Astrocyte (in vitro differentiated cells and primary cell): Measurements from ENCODE around the gene GKN1. TPM values are rescaled to one million over a fixed set of nuclear protein-coding genes. Genes with fewer than 3 reads are reported as not detected.
A peak's percentile ranks its signal among the peaks of the same experiment; 100 is the strongest.

Experiments used
- DNase-seq: peaks from one replicate; pipeline ENCODE4 v3.0.0-alpha.2; 2010; ENCODE audit warnings: low read depth
- FAIRE-seq: peaks from 2 replicates; lab custom pipeline; 2011; peaks lifted over from hg19 to GRCh38; lab: Jason Lieb, UNC
- H2AFZ ChIP-seq: 2 replicates; pipeline ENCODE4 v1.6.0; 2012; ENCODE audit warnings: low read depth, low read length, inconsistent platforms
- H3K27ac ChIP-seq: 2 replicates; pipeline ENCODE4 v1.5.1; 2011; ENCODE audit warnings: low read depth, low read length, inconsistent platforms
- H3K27me3 ChIP-seq: 2 replicates; pipeline ENCODE4 v1.6.0; 2011; ENCODE audit warnings: low read length, inconsistent platforms; ENCODE audit not compliant: insufficient read depth
- H3K36me3 ChIP-seq: 2 replicates; pipeline ENCODE4 v1.5.1; 2011; ENCODE audit warnings: low read length, inconsistent platforms; ENCODE audit not compliant: insufficient read depth
- H3K4me1 ChIP-seq: 2 replicates; pipeline ENCODE4 v1.5.1; 2011; ENCODE audit warnings: low read length, inconsistent platforms; ENCODE audit not compliant: insufficient read depth
- H3K4me2 ChIP-seq: 2 replicates; pipeline ENCODE4 v1.6.0; 2012; ENCODE audit warnings: low read length, inconsistent platforms
- H3K4me3 ChIP-seq: 2 replicates; pipeline ENCODE4 v1.5.1; 2011; ENCODE audit warnings: low read depth, mild to moderate bottlenecking, low read length, inconsistent platforms; ENCODE audit not compliant: insufficient read depth
- H3K79me2 ChIP-seq: 2 replicates; pipeline ENCODE4 v1.6.0; 2012; ENCODE audit warnings: mild to moderate bottlenecking, low read length, inconsistent platforms; ENCODE audit not compliant: insufficient read depth
- H3K9ac ChIP-seq: 2 replicates; pipeline ENCODE4 v1.6.0; 2012; ENCODE audit warnings: mild to moderate bottlenecking, low read length, inconsistent platforms
- H3K9me3 ChIP-seq: 2 replicates; pipeline ENCODE4 v1.5.1; 2012; ENCODE audit warnings: low read depth, mild to moderate bottlenecking, low read length, inconsistent platforms; ENCODE audit not compliant: insufficient read depth
- H4K20me1 ChIP-seq: 2 replicates; pipeline ENCODE4 v1.6.0; 2012; ENCODE audit warnings: low read length, inconsistent platforms; ENCODE audit not compliant: insufficient read depth
- H3K27ac Mint-ChIP-seq: one replicate; pipeline ENCODE4 v1.8.0; 2021; ENCODE audit warnings: mild to moderate bottlenecking, mixed read lengths; ENCODE audit not compliant: unreplicated experiment
- H3K27me3 Mint-ChIP-seq: one replicate; pipeline ENCODE4 v1.8.0; 2021; ENCODE audit warnings: low read depth, mixed read lengths; ENCODE audit not compliant: unreplicated experiment
- H3K36me3 Mint-ChIP-seq: one replicate; pipeline ENCODE4 v1.8.0; 2021; ENCODE audit warnings: low read depth, mixed read lengths; ENCODE audit not compliant: unreplicated experiment
- H3K4me1 Mint-ChIP-seq: one replicate; pipeline ENCODE4 v1.8.0; 2021; ENCODE audit warnings: low read depth, mixed read lengths; ENCODE audit not compliant: unreplicated experiment
- H3K4me3 Mint-ChIP-seq: one replicate; pipeline ENCODE4 v1.8.0; 2021; ENCODE audit warnings: mild to moderate bottlenecking, moderate library complexity, mixed read lengths; ENCODE audit not compliant: unreplicated experiment
- H3K9me3 Mint-ChIP-seq: one replicate; pipeline ENCODE4 v1.8.0; 2021; ENCODE audit warnings: mild to moderate bottlenecking, mixed read lengths; ENCODE audit not compliant: unreplicated experiment
- EZH2 ChIP-seq: IDR thresholded peaks from 2 replicates; pipeline ENCODE4 v1.6.1; 2012; ENCODE audit warnings: mild to moderate bottlenecking, low read length, inconsistent platforms; ENCODE audit not compliant: insufficient read depth
- total RNA-seq: library from RNA; stranded (reverse); gene quantifications from 2 replicates; pipeline ENCODE4 v1.2.1, GENCODE V29; 2021
- TF ChIP-seq, protein P1 (sequence below): IDR thresholded peaks from 2 replicates; pipeline ENCODE4 v1.5.1; 2011; ENCODE audit warnings: low read depth, mild to moderate bottlenecking, inconsistent platforms, low read length, moderate library complexity; ENCODE audit not compliant: insufficient read depth

The GKN1 gene
- total RNA-seq, 1 donor from 2014 or later = not detected

DNA sequence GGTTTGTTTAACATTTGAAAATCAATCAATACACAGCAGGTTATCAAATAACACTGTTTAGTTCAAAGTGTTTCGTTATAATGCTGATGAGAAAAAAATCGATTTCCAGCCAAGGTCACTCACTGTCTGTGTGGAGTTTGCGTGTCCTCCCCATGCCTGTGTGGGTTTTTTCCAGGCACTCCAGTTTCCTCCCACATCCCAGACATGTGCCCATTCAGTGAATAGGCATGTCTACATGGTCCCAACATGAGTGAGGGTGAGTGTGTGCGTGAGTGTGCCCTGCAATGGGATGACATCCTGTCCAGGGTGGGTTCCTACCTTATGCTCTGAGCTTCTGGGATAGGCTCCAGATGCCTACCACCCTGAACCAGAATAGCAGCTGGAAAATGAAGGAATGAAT is 13.1 kb upstream of the GKN1 start:
- peaks cover 7% of the 10 kb centered on the region for H3K4me1 Mint-ChIP-seq
- Histone ChIP-seq H3K36me3 (no peaks in the 10 kb centered on the region), H2AFZ (no peak overlapping the region), H3K4me2 (no peak overlapping the region), H4K20me1 (no peaks in the 10 kb centered on the region), H3K4me1 (no peaks in the 10 kb centered on the region), H3K4me3 (no peak overlapping the region), H3K27me3 (no peaks in the 10 kb centered on the region), H3K9me3 (no peaks in the 10 kb centered on the region), H3K79me2 (no peaks in the 10 kb centered on the region), H3K27ac (no peak overlapping the region), H3K9ac (no peak overlapping the region)
- no peak overlapping the region for H3K4me3 Mint-ChIP-seq
- no peak for TF ChIP-seq EZH2
- TF ChIP-seq, protein P1, sequence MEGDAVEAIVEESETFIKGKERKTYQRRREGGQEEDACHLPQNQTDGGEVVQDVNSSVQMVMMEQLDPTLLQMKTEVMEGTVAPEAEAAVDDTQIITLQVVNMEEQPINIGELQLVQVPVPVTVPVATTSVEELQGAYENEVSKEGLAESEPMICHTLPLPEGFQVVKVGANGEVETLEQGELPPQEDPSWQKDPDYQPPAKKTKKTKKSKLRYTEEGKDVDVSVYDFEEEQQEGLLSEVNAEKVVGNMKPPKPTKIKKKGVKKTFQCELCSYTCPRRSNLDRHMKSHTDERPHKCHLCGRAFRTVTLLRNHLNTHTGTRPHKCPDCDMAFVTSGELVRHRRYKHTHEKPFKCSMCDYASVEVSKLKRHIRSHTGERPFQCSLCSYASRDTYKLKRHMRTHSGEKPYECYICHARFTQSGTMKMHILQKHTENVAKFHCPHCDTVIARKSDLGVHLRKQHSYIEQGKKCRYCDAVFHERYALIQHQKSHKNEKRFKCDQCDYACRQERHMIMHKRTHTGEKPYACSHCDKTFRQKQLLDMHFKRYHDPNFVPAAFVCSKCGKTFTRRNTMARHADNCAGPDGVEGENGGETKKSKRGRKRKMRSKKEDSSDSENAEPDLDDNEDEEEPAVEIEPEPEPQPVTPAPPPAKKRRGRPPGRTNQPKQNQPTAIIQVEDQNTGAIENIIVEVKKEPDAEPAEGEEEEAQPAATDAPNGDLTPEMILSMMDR = no peak
- no peaks in the 10 kb centered on the region for H3K27me3 Mint-ChIP-seq
- no peaks in the 10 kb centered on the region for H3K9me3 Mint-ChIP-seq
- FAIRE-seq (no peak), DNase-seq (no peak)
- no peaks in the 10 kb centered on the region for H3K36me3 Mint-ChIP-seq
- H3K27ac Mint-ChIP-seq = no peak overlapping the region

DNA sequence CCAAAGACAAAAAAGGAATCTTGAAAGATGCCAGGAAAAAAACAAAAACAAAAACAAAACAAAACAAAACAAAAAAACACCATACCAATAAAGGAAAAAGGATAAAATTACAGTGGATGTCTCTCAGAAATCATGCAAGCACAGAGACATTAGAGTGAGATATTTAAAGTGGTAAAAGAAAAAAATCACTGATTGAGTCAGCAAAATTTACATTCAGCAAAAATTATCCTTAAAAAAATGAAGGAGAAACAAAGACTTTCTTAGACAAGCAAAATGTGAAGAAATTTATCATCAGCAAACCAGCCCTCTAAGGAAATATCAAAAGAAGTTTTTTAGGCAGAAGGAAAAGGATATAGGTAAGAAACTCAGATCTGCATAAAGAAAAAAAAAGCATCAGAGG is 10.2 kb upstream of the GKN1 start:
- no peak for FAIRE-seq
- no peak overlapping the region for H3K4me3 Mint-ChIP-seq
- H3K9ac ChIP-seq = no peak overlapping the region

DNA sequence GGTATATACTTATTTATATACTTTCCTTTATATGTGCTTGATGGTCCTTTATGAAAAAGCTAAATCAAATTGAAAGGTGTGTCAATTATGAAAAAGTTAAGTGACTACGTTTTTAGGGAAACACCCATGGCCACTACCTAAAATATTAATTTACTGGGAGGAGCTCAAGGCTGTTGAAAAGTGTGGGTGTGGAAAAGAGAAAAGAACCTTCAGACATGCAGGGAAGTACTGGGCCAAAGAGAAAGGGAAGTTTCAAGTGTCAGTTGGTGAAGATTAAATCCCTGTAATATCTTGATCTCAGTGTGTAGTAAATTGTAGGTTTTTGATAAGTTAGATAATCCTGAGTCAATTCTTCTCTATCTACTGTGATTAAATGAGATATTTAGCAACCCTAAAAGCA is 6.2 kb upstream of the GKN1 start:
- H3K9me3 ChIP-seq = no peaks in the 10 kb centered on the region
- Mint-ChIP-seq H3K4me1 (peaks cover 49% of the 10 kb centered on the region), H3K27me3 (no peaks in the 10 kb centered on the region), H3K4me3 (no peak overlapping the region), H3K9me3 (no peaks in the 10 kb centered on the region), H3K36me3 (no peaks in the 10 kb centered on the region), H3K27ac (peak overlapping the region; percentile 75)
- no peaks in the 10 kb centered on the region for H3K27me3 ChIP-seq
- no peak overlapping the region for H3K4me3 ChIP-seq
- H3K4me2 ChIP-seq = no peak overlapping the region
- no peaks in the 10 kb centered on the region for H4K20me1 ChIP-seq
- H3K36me3 ChIP-seq = no peaks in the 10 kb centered on the region
- FAIRE-seq = no peak
- no peak overlapping the region for H3K9ac ChIP-seq
- no peak for DNase-seq
- no peak overlapping the region for H3K27ac ChIP-seq
- no peak overlapping the region for H2AFZ ChIP-seq
- H3K79me2 ChIP-seq = no peaks in the 10 kb centered on the region
- H3K4me1 ChIP-seq = peaks cover 22% of the 10 kb centered on the region
- TF ChIP-seq EZH2 = no peak
- TF ChIP-seq, protein P1 = no peak

More for the DNA sequence above, 10.2 kb upstream of the GKN1 start:
- no peak for DNase-seq
- Histone ChIP-seq H3K27me3 (no peaks in the 10 kb centered on the region), H3K27ac (no peak overlapping the region), H3K36me3 (no peaks in the 10 kb centered on the region), H3K4me3 (no peak overlapping the region), H2AFZ (no peak overlapping the region), H3K79me2 (no peaks in the 10 kb centered on the region), H4K20me1 (no peaks in the 10 kb centered on the region), H3K4me1 (no peaks in the 10 kb centered on the region), H3K4me2 (no peak overlapping the region), H3K9me3 (no peaks in the 10 kb centered on the region)
- H3K36me3 Mint-ChIP-seq = no peaks in the 10 kb centered on the region
- peaks cover 18% of the 10 kb centered on the region for H3K4me1 Mint-ChIP-seq
- H3K9me3 Mint-ChIP-seq = no peaks in the 10 kb centered on the region
- peak overlapping the region; percentile 62 for H3K27ac Mint-ChIP-seq
- H3K27me3 Mint-ChIP-seq = no peaks in the 10 kb centered on the region
- TF ChIP-seq, protein P1 = no peak
- no peak for TF ChIP-seq EZH2
